ENCODE results near the gene KRT26. TPM values are rescaled to one million over a fixed set of nuclear protein-coding genes. Genes with fewer than 3 reads are reported as not detected.

The KRT26 gene
- total and polyA plus RNA-seq, 2 of the 13 experiments (the other 11 are each of a cell fraction or from before 2014, with no cell fraction given), result not detected

DNA sequence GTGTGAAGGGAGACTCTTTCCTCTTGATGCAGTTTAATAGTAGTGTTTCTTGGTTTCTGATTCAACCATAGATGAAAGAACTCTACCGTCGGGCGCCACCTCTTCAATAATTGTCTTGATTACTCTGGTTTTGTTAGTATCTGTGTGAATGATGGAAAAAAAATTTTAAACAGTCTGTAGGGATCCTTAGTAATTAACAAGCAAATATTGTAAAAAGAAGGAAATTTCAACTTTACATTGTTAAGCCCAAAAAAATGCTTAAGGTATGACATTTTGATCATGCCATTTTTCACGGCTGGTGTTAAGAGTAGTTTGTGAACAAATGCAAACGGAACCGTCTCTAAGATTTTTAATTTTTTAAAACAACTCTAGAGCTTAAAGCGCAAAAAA, 46.3 kb upstream of the KRT26 start:
- H3K79me2 ChIP-seq (ENCODE audit: insufficient read depth, low read length), result peaks cover 20% of the 10 kb centered on the region
- ChIA-PET POLR2A (interaction anchor here (0.7 to 2.4 kb wide), 20 partner anchors 9 to 873 kb away, joined by 3 to 24 read pairs (median 4); partner anchors contain the start of genes EIF1, KRT19 and SMARCE1), CTCF (ENCODE audit: low intra/inter-chr PET ratio, low total read pairs) (no interaction called here)
- no peak for FAIRE-seq
- no peak overlapping the region for H2AFZ ChIP-seq (ENCODE audit: low read length)
- H3K36me3 ChIP-seq (replicated peaks in 1 of 2; ENCODE audit: control insufficient read depth in 1 of 2, insufficient read depth in 2 of 2, low read length in 2 of 2), result peaks cover 4 to 7% of the 10 kb centered on the region in 2 experiments; a peak in 4 of 5 replicates
- H3K4me3 ChIP-seq (replicated peaks in 1 of 3; ENCODE audit: insufficient read depth in 1 of 3, low read depth in 2 of 3, low read length in 3 of 3), result peak overlapping the region; percentile 74 to 93 (median 81)
- no peak for ATAC-seq
- H3K27ac ChIP-seq (ENCODE audit: extremely low read length, insufficient read depth, low read length), result peak overlapping the region; percentile 80
- H3K4me1 ChIP-seq (ENCODE audit: insufficient read depth, low read length), result peaks cover 33% of the 10 kb centered on the region
- H4K20me1 ChIP-seq (ENCODE audit: insufficient read depth, low read length), result no peaks in the 10 kb centered on the region
- TSS peak; percentile 95 for BruUV-seq (replicated peaks)
- intact Hi-C loops (cut with micrococcal nuclease; ENCODE audit: unreplicated experiment) (no loop called here), in situ Hi-C loops (cut with HindIII; ENCODE audit: extremely low pct_ligation_motif_present, low pct_unique_long_range_greater_than_20kb) (no loop called here)
- H3K9me3 ChIP-seq (ENCODE audit: low read length), result no peaks in the 10 kb centered on the region
- TF ChIP-seq FOXP1 (IDR thresholded peaks at IDR 0.05) (no peak), FOXP1 (CRISPR knock-in tag; IDR thresholded peaks at IDR 0.05) (no peak), ZNF816 (CRISPR knock-in tag; IDR thresholded peaks at IDR 0.05; ENCODE audit: borderline replicate concordance) (peak; percentile 61; the same call in 1 of the 2 replicates), KLF12 (CRISPR knock-in tag; IDR thresholded peaks at IDR 0.05; ENCODE audit: borderline replicate concordance) (no peak), CAMTA2 (CRISPR knock-in tag; IDR thresholded peaks at IDR 0.05; ENCODE audit: borderline replicate concordance) (no peak), PPARG (CRISPR knock-in tag; conservative IDR thresholded peaks at IDR 0.05) (peak; percentile 24; the same call in 1 of the 2 replicates)
- 17% methylated on average over 7 of the region's 7 CpGs for WGBS (ENCODE audit: low lambda C conversion rate)
- peak overlapping the region; percentile 83 for H3K9ac ChIP-seq (ENCODE audit: insufficient read depth, low read depth, low read length)
- no peak for DNase-seq (ENCODE audit: low spot score)
- peak overlapping the region; percentile 71 for H3K4me2 ChIP-seq (ENCODE audit: low read depth, low read length)
- no peaks in the 10 kb centered on the region; a peak in 1 of 5 replicates for H3K27me3 ChIP-seq (ENCODE audit: control insufficient read depth in 1 of 2, insufficient read depth in 2 of 2, low read length in 2 of 2)

DNA sequence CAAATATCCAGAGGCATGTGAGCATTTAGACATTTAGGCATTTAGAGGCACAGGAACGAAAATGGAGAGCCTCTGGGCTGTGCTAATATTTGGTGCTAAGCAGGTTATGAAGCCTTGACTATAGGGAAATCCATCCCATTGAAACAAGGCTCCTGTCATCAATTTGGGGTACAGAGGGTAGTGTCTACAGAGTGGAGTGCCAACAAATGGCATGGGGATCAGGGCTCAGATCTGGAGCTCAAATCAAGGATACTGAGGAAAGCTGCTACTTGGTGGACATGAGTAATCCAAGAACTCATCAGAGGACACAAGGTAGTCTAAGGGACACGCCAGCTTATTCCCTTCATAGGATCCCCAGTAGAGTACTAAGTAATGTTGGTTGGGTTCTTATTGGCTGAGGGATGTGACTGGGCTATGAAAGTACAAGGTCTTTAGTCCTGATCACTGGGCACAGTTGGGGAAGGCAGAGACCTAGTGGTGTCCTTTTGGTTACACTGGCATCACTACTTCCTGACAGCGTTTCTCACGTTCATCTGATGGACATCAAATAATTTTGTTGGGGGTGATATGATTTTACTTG, 45.2 kb upstream of the KRT26 start:
- in situ Hi-C loops (cut with HindIII; ENCODE audit: extremely low pct_ligation_motif_present, low pct_unique_long_range_greater_than_20kb), result no loop called here
- no peaks in the 10 kb centered on the region for H4K20me1 ChIP-seq (ENCODE audit: insufficient read depth, low read length)
- H3K9ac ChIP-seq (ENCODE audit: insufficient read depth, low read depth, low read length), result no peak overlapping the region
- peak overlapping the region; percentile 13; the same call in 1 of the 2 replicates for H3K4me2 ChIP-seq (ENCODE audit: low read depth, low read length)
- intact Hi-C loops (cut with micrococcal nuclease; ENCODE audit: unreplicated experiment), result no loop called here
- H2AFZ ChIP-seq (ENCODE audit: low read length), result no peak overlapping the region
- peaks cover 20% of the 10 kb centered on the region for H3K79me2 ChIP-seq (ENCODE audit: insufficient read depth, low read length)
- no peak overlapping the region for H3K27ac ChIP-seq (ENCODE audit: extremely low read length, insufficient read depth, low read length)
- ChIA-PET POLR2A (no interaction called here), CTCF (ENCODE audit: low intra/inter-chr PET ratio, low total read pairs) (no interaction called here)
- H3K9me3 ChIP-seq (ENCODE audit: low read length), result no peaks in the 10 kb centered on the region
- H3K36me3 ChIP-seq (replicated peaks in 1 of 2; ENCODE audit: control insufficient read depth in 1 of 2, insufficient read depth in 2 of 2, low read length in 2 of 2), result peaks cover 4 to 7% of the 10 kb centered on the region in 2 experiments; a peak in 4 of 5 replicates
- BruUV-seq (replicated peaks), result no TSS peak
- FAIRE-seq (no peak), DNase-seq (ENCODE audit: low spot score) (no peak), ATAC-seq (no peak)
- H3K27me3 ChIP-seq (ENCODE audit: control insufficient read depth in 1 of 2, insufficient read depth in 2 of 2, low read length in 2 of 2), result no peaks in the 10 kb centered on the region; a peak in 1 of 5 replicates
- peaks cover 33% of the 10 kb centered on the region for H3K4me1 ChIP-seq (ENCODE audit: insufficient read depth, low read length)
- no peak overlapping the region for H3K4me3 ChIP-seq (replicated peaks in 1 of 3; ENCODE audit: insufficient read depth in 1 of 3, low read depth in 2 of 3, low read length in 3 of 3)
- WGBS (ENCODE audit: low lambda C conversion rate), result 96% methylated on average over 4 of the region's 4 CpGs
- TF ChIP-seq NFE2L2 (IDR thresholded peaks at IDR 0.05; ENCODE audit: low read length), result no peak
- TF ChIP-seq ZNF790 (CRISPR knock-in tag; IDR thresholded peaks at IDR 0.05; ENCODE audit: borderline replicate concordance), result 0 out of 2 replicates have a peak, but pooled peaks have one; percentile 40
- TF ChIP-seq, protein P1, sequence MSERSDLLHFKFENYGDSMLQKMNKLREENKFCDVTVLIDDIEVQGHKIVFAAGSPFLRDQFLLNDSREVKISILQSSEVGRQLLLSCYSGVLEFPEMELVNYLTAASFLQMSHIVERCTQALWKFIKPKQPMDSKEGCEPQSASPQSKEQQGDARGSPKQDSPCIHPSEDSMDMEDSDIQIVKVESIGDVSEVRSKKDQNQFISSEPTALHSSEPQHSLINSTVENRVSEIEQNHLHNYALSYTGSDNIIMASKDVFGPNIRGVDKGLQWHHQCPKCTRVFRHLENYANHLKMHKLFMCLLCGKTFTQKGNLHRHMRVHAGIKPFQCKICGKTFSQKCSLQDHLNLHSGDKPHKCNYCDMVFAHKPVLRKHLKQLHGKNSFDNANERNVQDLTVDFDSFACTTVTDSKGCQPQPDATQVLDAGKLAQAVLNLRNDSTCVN (CRISPR knock-in tag; IDR thresholded peaks at IDR 0.05; ENCODE audit: borderline replicate concordance), result no peak; the same call in 1 of the 2 replicates
- 0 out of 2 replicates have a peak, but pooled peaks have one; percentile 33 for TF ChIP-seq DPF2 (CRISPR knock-in tag; IDR thresholded peaks at IDR 0.05; ENCODE audit: borderline replicate concordance, low read depth)
- 0 out of 2 replicates have a peak, but pooled peaks have one; percentile 29 for TF ChIP-seq ZNF776 (CRISPR knock-in tag; IDR thresholded peaks at IDR 0.05)
- no peak for TF ChIP-seq ARHGAP35 (CRISPR knock-in tag; IDR thresholded peaks at IDR 0.05; ENCODE audit: borderline replicate concordance)
- TF ChIP-seq ZNF251 (CRISPR knock-in tag; IDR thresholded peaks at IDR 0.05), result no peak
- TF ChIP-seq DMAP1 (CRISPR knock-in tag; IDR thresholded peaks at IDR 0.05), result no peak
- no peak for TF ChIP-seq ETV5 (CRISPR knock-in tag; IDR thresholded peaks at IDR 0.05; ENCODE audit: borderline replicate concordance)
- TF ChIP-seq, protein P2, sequence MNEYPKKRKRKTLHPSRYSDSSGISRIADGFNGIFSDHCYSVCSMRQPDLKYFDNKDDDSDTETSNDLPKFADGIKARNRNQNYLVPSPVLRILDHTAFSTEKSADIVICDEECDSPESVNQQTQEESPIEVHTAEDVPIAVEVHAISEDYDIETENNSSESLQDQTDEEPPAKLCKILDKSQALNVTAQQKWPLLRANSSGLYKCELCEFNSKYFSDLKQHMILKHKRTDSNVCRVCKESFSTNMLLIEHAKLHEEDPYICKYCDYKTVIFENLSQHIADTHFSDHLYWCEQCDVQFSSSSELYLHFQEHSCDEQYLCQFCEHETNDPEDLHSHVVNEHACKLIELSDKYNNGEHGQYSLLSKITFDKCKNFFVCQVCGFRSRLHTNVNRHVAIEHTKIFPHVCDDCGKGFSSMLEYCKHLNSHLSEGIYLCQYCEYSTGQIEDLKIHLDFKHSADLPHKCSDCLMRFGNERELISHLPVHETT (CRISPR knock-in tag; conservative IDR thresholded peaks at IDR 0.05), result no peak
- TF ChIP-seq ZNF766 (CRISPR knock-in tag; IDR thresholded peaks at IDR 0.05; ENCODE audit: borderline replicate concordance), result no peak
- peak; percentile 51; the same call in 1 of the 2 replicates for TF ChIP-seq POLR2G (IDR thresholded peaks at IDR 0.05; ENCODE audit: low read depth, low read length)
